ENCODE data around the gene ALS2CL.

DNA sequence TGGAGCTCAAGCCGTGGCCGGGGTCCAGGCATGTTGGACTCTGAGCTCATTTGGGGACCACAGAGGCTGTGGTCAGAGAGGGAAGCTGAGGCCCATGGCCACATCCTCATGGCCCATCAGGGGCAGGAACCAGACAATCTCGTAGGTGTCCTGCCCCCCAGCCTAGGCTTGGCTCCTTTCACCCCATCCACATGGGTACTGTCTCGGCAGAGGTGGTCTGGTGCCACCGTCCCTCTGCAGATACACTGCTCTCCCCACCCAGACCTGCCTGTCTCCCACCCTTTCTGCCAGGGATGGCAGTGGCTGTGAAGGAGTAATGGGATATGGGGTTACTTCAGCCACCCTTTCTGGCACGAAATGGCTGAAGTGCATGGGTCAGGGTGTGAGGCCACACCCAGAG lies 16.2 kb upstream of the ALS2CL start:
- TF ChIP-seq, protein P1, sequence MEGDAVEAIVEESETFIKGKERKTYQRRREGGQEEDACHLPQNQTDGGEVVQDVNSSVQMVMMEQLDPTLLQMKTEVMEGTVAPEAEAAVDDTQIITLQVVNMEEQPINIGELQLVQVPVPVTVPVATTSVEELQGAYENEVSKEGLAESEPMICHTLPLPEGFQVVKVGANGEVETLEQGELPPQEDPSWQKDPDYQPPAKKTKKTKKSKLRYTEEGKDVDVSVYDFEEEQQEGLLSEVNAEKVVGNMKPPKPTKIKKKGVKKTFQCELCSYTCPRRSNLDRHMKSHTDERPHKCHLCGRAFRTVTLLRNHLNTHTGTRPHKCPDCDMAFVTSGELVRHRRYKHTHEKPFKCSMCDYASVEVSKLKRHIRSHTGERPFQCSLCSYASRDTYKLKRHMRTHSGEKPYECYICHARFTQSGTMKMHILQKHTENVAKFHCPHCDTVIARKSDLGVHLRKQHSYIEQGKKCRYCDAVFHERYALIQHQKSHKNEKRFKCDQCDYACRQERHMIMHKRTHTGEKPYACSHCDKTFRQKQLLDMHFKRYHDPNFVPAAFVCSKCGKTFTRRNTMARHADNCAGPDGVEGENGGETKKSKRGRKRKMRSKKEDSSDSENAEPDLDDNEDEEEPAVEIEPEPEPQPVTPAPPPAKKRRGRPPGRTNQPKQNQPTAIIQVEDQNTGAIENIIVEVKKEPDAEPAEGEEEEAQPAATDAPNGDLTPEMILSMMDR (conservative IDR thresholded peaks at IDR 0.05) = no peak
- TF ChIP-seq EZH2 (IDR thresholded peaks at IDR 0.05; ENCODE audit: low read depth) = no peak

All from PC-9 (cell line).